Measurements from ENCODE around the gene AMTN. TPM values are rescaled to one million over a fixed set of nuclear protein-coding genes. Genes with fewer than 3 reads are reported as not detected.

Gene AMTN
- total and polyA plus RNA-seq, 2 of the 8 experiments (the other 6 are each of a cell fraction or from before 2014, with no cell fraction given): not detected

DNA sequence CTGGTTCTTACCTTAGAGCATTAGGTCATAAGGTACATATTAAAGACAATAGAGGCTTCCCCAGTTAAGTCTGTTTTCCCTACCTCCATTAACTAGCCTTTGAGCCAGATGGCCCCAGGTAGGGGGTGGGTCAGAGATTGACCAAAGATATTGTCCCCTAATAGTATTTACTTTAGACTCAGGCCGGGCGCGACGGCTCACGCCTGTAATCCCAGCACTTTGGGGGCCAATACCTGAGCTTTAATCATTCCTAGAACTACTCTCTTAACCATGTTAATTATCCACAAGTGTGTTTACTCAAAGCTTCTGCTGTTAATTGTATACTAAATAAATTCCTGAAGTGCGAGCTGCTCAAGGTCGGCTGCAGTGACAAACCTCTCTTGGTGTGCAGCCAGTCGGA is 45.7 kb downstream of the AMTN start:
- Histone ChIP-seq H2BK120ac (replicated peaks; ENCODE audit: low read depth, low read length) (no peak overlapping the region), H3K27ac (ENCODE audit: low read depth, low read length) (no peak overlapping the region), H3K56ac (replicated peaks; ENCODE audit: insufficient read length, low read depth, low read length) (no peak overlapping the region), H3K79me2 (ENCODE audit: control insufficient read depth in 1 of 2, insufficient read depth in 2 of 2, low read length in 2 of 2) (no peaks in the 10 kb centered on the region), H2AFZ (ENCODE audit: low read length) (no peak overlapping the region; the same call in 1 of the 2 replicates), H3K14ac (ENCODE audit: insufficient read length) (no peak overlapping the region), H4K5ac (ENCODE audit: insufficient read length, low read depth, low read length) (no peak overlapping the region), H3K4me1 (replicated peaks in 1 of 4; ENCODE audit: control insufficient read depth in 3 of 4, insufficient read depth in 4 of 4, low read length in 3 of 4) (no peaks in the 10 kb centered on the region), H3K27me3 (replicated peaks in 1 of 4; ENCODE audit: control insufficient read depth in 3 of 4, extremely low read depth in 1 of 4, insufficient read depth in 3 of 4, low read length in 3 of 4) (no peaks in the 10 kb centered on the region), H3K4ac (replicated peaks; ENCODE audit: insufficient read length, low read depth, low read length) (no peak overlapping the region), H3K18ac (ENCODE audit: extremely low read depth, low read length) (no peak overlapping the region), H3K36me3 (ENCODE audit: control insufficient read depth in 2 of 4, insufficient read depth in 4 of 4, low read length in 3 of 4) (no peaks in the 10 kb centered on the region), H2BK15ac (ENCODE audit: low read length) (no peak overlapping the region), H3K23me2 (ENCODE audit: low read depth, low read length) (no peaks in the 10 kb centered on the region), H2BK20ac (ENCODE audit: low read length) (no peak overlapping the region), H3K9me3 (ENCODE audit: insufficient read depth in 2 of 2, low read depth in 1 of 2, low read length in 1 of 2) (no peaks in the 10 kb centered on the region), H3K23ac (ENCODE audit: insufficient read length) (no peak overlapping the region), H2BK5ac (ENCODE audit: low read depth, low read length) (no peak overlapping the region), H4K91ac (replicated peaks; ENCODE audit: insufficient read length, low read length) (no peak overlapping the region), H2BK12ac (ENCODE audit: low read depth, low read length) (no peak overlapping the region), H4K8ac (ENCODE audit: extremely low read depth, insufficient read depth, low read length) (no peak overlapping the region), H3K79me1 (ENCODE audit: low read depth, low read length) (no peaks in the 10 kb centered on the region), H3K4me2 (ENCODE audit: insufficient read depth in 1 of 2, low read depth in 2 of 2, low read length in 2 of 2) (no peak overlapping the region), H3K9ac (replicated peaks in 1 of 4; ENCODE audit: extremely low read depth in 1 of 4, low read depth in 3 of 4, low read length in 3 of 4) (no peak overlapping the region), H2AK5ac (ENCODE audit: low read depth, low read length) (no peak overlapping the region), H4K20me1 (replicated peaks in 1 of 2; ENCODE audit: control insufficient read depth in 1 of 2, insufficient read depth in 2 of 2, low read length in 2 of 2) (no peaks in the 10 kb centered on the region), H3K4me3 (ENCODE audit: extremely low read depth in 1 of 4, insufficient read depth in 2 of 4, low read depth in 3 of 4, low read length in 4 of 4) (no peak overlapping the region)
- CTCF ChIA-PET (ENCODE audit: partially characterized antibody): interaction anchor here (0.6 kb wide), 1 partner anchor 912 kb away, joined by 3 read pairs; no protein-coding TSS in a partner anchor
- no peak for TF ChIP-seq TAF7 (optimal IDR thresholded peaks at IDR 0.05; ENCODE audit: borderline replicate concordance, low read depth, low read length)
- no peak for TF ChIP-seq CTBP2 (IDR thresholded peaks at IDR 0.05; ENCODE audit: borderline replicate concordance, insufficient read depth, insufficient read length, low read length)
- no peak for TF ChIP-seq SIN3A (conservative IDR thresholded peaks at IDR 0.05 in 1 of 2, IDR thresholded peaks at IDR 0.05 in 1 of 2; ENCODE audit: low read depth in 1 of 2, low read length in 2 of 2)
- TF ChIP-seq KDM4A (IDR thresholded peaks at IDR 0.05; ENCODE audit: low read depth, low read length, severe bottlenecking): no peak
- TF ChIP-seq EGR1 (IDR thresholded peaks at IDR 0.05; ENCODE audit: borderline replicate concordance, low read depth, low read length): no peak
- TF ChIP-seq SAP30 (IDR thresholded peaks at IDR 0.05; ENCODE audit: insufficient read depth, insufficient replicate concordance, low read length): no peak
- TF ChIP-seq HDAC2 (IDR thresholded peaks at IDR 0.05; ENCODE audit: borderline replicate concordance in 1 of 2, low read depth in 2 of 2, low read length in 2 of 2): no peak
- TF ChIP-seq SIX5 (IDR thresholded peaks at IDR 0.05; ENCODE audit: low read depth, low read length): no peak
- TF ChIP-seq MAFK (IDR thresholded peaks at IDR 0.05; ENCODE audit: low read depth, low read length): no peak
- TF ChIP-seq CBX8 (IDR thresholded peaks at IDR 0.05; ENCODE audit: borderline replicate concordance, low read depth, low read length): no peak
- TF ChIP-seq, protein P1, sequence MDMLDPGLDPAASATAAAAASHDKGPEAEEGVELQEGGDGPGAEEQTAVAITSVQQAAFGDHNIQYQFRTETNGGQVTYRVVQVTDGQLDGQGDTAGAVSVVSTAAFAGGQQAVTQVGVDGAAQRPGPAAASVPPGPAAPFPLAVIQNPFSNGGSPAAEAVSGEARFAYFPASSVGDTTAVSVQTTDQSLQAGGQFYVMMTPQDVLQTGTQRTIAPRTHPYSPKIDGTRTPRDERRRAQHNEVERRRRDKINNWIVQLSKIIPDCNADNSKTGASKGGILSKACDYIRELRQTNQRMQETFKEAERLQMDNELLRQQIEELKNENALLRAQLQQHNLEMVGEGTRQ (IDR thresholded peaks at IDR 0.05; ENCODE audit: low read length): no peak
- no peak for TF ChIP-seq SIRT6 (IDR thresholded peaks at IDR 0.05; ENCODE audit: low read length)
- no peak for DNase-seq (ENCODE audit: low read depth in 1 of 2, low spot score in 2 of 2)
- WGBS, 2 experiments (ENCODE audit: extremely low coverage in 1 of 2, insufficient coverage in 1 of 2, insufficient read length in 1 of 2, insufficient replicate concordance in 2 of 2, low coverage in 1 of 2, low lambda C conversion rate in 2 of 2, missing lambda C conversion rate in 1 of 2): 90% methylated on average over 8 of the region's 8 CpGs; no CpG with 5 or more reads in 1 of the 2 experiments
- FAIRE-seq: no peak
- POLR2A ChIA-PET (ENCODE audit: partially characterized antibody): no interaction called here
